ENCODE results near the gene DSCAML1.
"Not testable (repeated sequence)": the region's sequence is repeated elsewhere in the genome, so short reads cannot be mapped to it uniquely, and the experiment has no call there.

The DSCAML1 gene

DNA sequence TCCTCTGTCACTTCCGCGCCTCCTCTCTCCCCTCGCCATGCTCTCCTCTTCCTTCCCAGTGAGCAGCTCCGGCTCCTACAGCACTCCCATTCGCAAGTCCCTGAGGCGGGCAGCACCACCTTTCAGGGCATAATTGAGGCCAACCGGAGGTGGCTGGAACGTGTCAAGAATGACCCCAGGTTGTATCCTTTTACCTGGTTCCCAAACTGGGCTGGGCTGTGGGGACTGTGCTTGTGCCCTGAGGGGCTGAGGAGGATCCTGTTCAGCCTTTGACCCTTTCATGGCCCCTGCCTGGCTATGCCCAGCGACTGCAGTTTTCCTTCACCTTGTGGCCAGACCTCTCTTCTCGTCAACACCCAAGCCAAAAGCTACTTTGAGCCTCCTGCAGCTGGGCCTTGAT, 385.3 kb downstream of the DSCAML1 start:
- WGBS (ENCODE audit: insufficient coverage): 93% methylated on average over 2 of the region's 10 CpGs
- CTCF ChIA-PET: interaction anchor here (0.5 to 1.5 kb wide), 2 partner anchors 14 to 15 kb away, joined by 3 to 5 read pairs; no protein-coding TSS in a partner anchor
- DNase-seq: no peak
- H3K4me3 ChIP-seq (ENCODE audit: control insufficient read depth in 1 of 7, extremely low read depth in 1 of 7, insufficient read depth in 4 of 7, low read depth in 2 of 7, low read length in 6 of 7): no peak overlapping the region
- H3K4me1 ChIP-seq (ENCODE audit: control extremely low read depth in 1 of 4, control insufficient read depth in 4 of 4, insufficient read depth in 4 of 4, low read length in 3 of 4): peaks cover 0 to 3% (median 0%) of the 10 kb centered on the region in 4 experiments
- no peaks in the 10 kb centered on the region for H3K9me3 ChIP-seq (ENCODE audit: control extremely low read depth in 1 of 5, control insufficient read depth in 4 of 5, insufficient read depth in 2 of 5, low read depth in 1 of 5, low read length in 4 of 5)
- POLR2A ChIA-PET: no interaction called here
- H3K36me3 ChIP-seq (ENCODE audit: control insufficient read depth in 4 of 4, insufficient read depth in 4 of 4, low read length in 3 of 4): peaks cover 0 to 28% (median 18%) of the 10 kb centered on the region in 4 experiments
- no peaks in the 10 kb centered on the region for H3K27me3 ChIP-seq (replicated peaks in 2 of 5; ENCODE audit: control insufficient read depth in 4 of 5, insufficient read depth in 5 of 5, low read length in 4 of 5)
- H3K27ac ChIP-seq (ENCODE audit: insufficient read depth in 1 of 2, low read depth in 1 of 2, low read length in 2 of 2, poor library complexity in 1 of 2, severe bottlenecking in 2 of 2): no peak overlapping the region

GRCh38 chr11:117410861-117411710, 385.9 kb downstream of the DSCAML1 start:
- Histone ChIP-seq H3K27me3 (replicated peaks in 2 of 5; ENCODE audit: control insufficient read depth in 4 of 5, insufficient read depth in 5 of 5, low read length in 4 of 5) (no peaks in the 10 kb centered on the region), H3K4me1 (ENCODE audit: control extremely low read depth in 1 of 4, control insufficient read depth in 4 of 4, insufficient read depth in 4 of 4, low read length in 3 of 4) (peaks cover 0 to 3% (median 0%) of the 10 kb centered on the region in 4 experiments), H3K9me3 (ENCODE audit: control extremely low read depth in 1 of 5, control insufficient read depth in 4 of 5, insufficient read depth in 2 of 5, low read depth in 1 of 5, low read length in 4 of 5) (peaks cover 1 to 4% (median 3%) of the 10 kb centered on the region in 5 experiments), H3K4me3 (ENCODE audit: control insufficient read depth in 1 of 7, extremely low read depth in 1 of 7, insufficient read depth in 4 of 7, low read depth in 2 of 7, low read length in 6 of 7) (no peak overlapping the region), H3K27ac (ENCODE audit: insufficient read depth in 1 of 2, low read depth in 1 of 2, low read length in 2 of 2, poor library complexity in 1 of 2, severe bottlenecking in 2 of 2) (no peak overlapping the region), H3K36me3 (ENCODE audit: control insufficient read depth in 4 of 4, insufficient read depth in 4 of 4, low read length in 3 of 4) (peaks cover 0 to 30% (median 18%) of the 10 kb centered on the region in 4 experiments)
- CTCF ChIA-PET: interaction anchor here (1.5 to 2.2 kb wide), 2 partner anchors 14 to 16 kb away, joined by 5 to 11 read pairs; no protein-coding TSS in a partner anchor
- WGBS (ENCODE audit: insufficient coverage): 93% methylated on average over 9 of the region's 14 CpGs
- DNase-seq: no peak
- POLR2A ChIA-PET: no interaction called here

GRCh38 chr11:117410238-117410637, 386.8 kb downstream of the DSCAML1 start:
- Histone ChIP-seq H3K4me3 (ENCODE audit: control insufficient read depth in 1 of 7, extremely low read depth in 1 of 7, insufficient read depth in 4 of 7, low read depth in 2 of 7, low read length in 6 of 7) (no peak overlapping the region), H3K36me3 (ENCODE audit: control insufficient read depth in 4 of 4, insufficient read depth in 4 of 4, low read length in 3 of 4) (peaks cover 0 to 36% (median 19%) of the 10 kb centered on the region in 4 experiments), H3K9me3 (ENCODE audit: control extremely low read depth in 1 of 5, control insufficient read depth in 4 of 5, insufficient read depth in 2 of 5, low read depth in 1 of 5, low read length in 4 of 5) (peaks cover 1 to 10% (median 7%) of the 10 kb centered on the region in 5 experiments), H3K27me3 (replicated peaks in 2 of 5; ENCODE audit: control insufficient read depth in 4 of 5, insufficient read depth in 5 of 5, low read length in 4 of 5) (no peaks in the 10 kb centered on the region), H3K4me1 (ENCODE audit: control extremely low read depth in 1 of 4, control insufficient read depth in 4 of 4, insufficient read depth in 4 of 4, low read length in 3 of 4) (peaks cover 0 to 3% (median 0%) of the 10 kb centered on the region in 4 experiments), H3K27ac (ENCODE audit: insufficient read depth in 1 of 2, low read depth in 1 of 2, low read length in 2 of 2, poor library complexity in 1 of 2, severe bottlenecking in 2 of 2) (no peak overlapping the region)
- no CpG with 5 or more reads among the region's 1 CpG for WGBS (ENCODE audit: insufficient coverage)
- no peak for DNase-seq
- CTCF ChIA-PET: interaction anchor here (2.2 kb wide), 1 partner anchor 15 kb away, joined by 11 read pairs; no protein-coding TSS in a partner anchor
- POLR2A ChIA-PET: no interaction called here

GRCh38 chr11:117409511-117409910, 387.5 kb downstream of the DSCAML1 start:
- Histone ChIP-seq H3K36me3 (ENCODE audit: control insufficient read depth in 4 of 4, insufficient read depth in 4 of 4, low read length in 3 of 4) (peaks cover 0 to 42% (median 22%) of the 10 kb centered on the region in 4 experiments), H3K27ac (ENCODE audit: insufficient read depth in 1 of 2, low read depth in 1 of 2, low read length in 2 of 2, poor library complexity in 1 of 2, severe bottlenecking in 2 of 2) (no peak overlapping the region), H3K27me3 (replicated peaks in 2 of 5; ENCODE audit: control insufficient read depth in 4 of 5, insufficient read depth in 5 of 5, low read length in 4 of 5) (no peaks in the 10 kb centered on the region), H3K9me3 (ENCODE audit: control extremely low read depth in 1 of 5, control insufficient read depth in 4 of 5, insufficient read depth in 2 of 5, low read depth in 1 of 5, low read length in 4 of 5) (peaks cover 1 to 16% (median 9%) of the 10 kb centered on the region in 5 experiments), H3K4me3 (ENCODE audit: control insufficient read depth in 1 of 7, extremely low read depth in 1 of 7, insufficient read depth in 4 of 7, low read depth in 2 of 7, low read length in 6 of 7) (no peak overlapping the region), H3K4me1 (ENCODE audit: control extremely low read depth in 1 of 4, control insufficient read depth in 4 of 4, insufficient read depth in 4 of 4, low read length in 3 of 4) (peaks cover 0 to 3% (median 0%) of the 10 kb centered on the region in 4 experiments)
- CTCF ChIA-PET: interaction anchor here (2.2 kb wide), 1 partner anchor 16 kb away, joined by 11 read pairs; no protein-coding TSS in a partner anchor
- POLR2A ChIA-PET: no interaction called here
- WGBS (ENCODE audit: insufficient coverage): 98% methylated on average over 8 of the region's 12 CpGs
- no peak for DNase-seq

GRCh38 chr11:117408356-117408755, 388.7 kb downstream of the DSCAML1 start:
- DNase-seq: no peak
- CTCF ChIA-PET: interaction anchor here (1.0 kb wide), 1 partner anchor 17 kb away, joined by 3 read pairs; no protein-coding TSS in a partner anchor
- Histone ChIP-seq H3K4me1 (ENCODE audit: control extremely low read depth in 1 of 4, control insufficient read depth in 4 of 4, insufficient read depth in 4 of 4, low read length in 3 of 4) (peaks cover 0 to 3% (median 0%) of the 10 kb centered on the region in 4 experiments), H3K27ac (ENCODE audit: insufficient read depth in 1 of 2, low read depth in 1 of 2, low read length in 2 of 2, poor library complexity in 1 of 2, severe bottlenecking in 2 of 2) (no peak overlapping the region), H3K4me3 (ENCODE audit: control insufficient read depth in 1 of 7, extremely low read depth in 1 of 7, insufficient read depth in 4 of 7, low read depth in 2 of 7, low read length in 6 of 7) (no peak overlapping the region), H3K27me3 (replicated peaks in 2 of 5; ENCODE audit: control insufficient read depth in 4 of 5, insufficient read depth in 5 of 5, low read length in 4 of 5) (no peaks in the 10 kb centered on the region), H3K9me3 (ENCODE audit: control extremely low read depth in 1 of 5, control insufficient read depth in 4 of 5, insufficient read depth in 2 of 5, low read depth in 1 of 5, low read length in 4 of 5) (peaks cover 1 to 19% (median 9%) of the 10 kb centered on the region in 5 experiments), H3K36me3 (ENCODE audit: control insufficient read depth in 4 of 4, insufficient read depth in 4 of 4, low read length in 3 of 4) (peaks cover 0 to 47% (median 22%) of the 10 kb centered on the region in 4 experiments)
- WGBS (ENCODE audit: insufficient coverage): 94% methylated on average over 2 of the region's 3 CpGs
- POLR2A ChIA-PET: no interaction called here

DNA sequence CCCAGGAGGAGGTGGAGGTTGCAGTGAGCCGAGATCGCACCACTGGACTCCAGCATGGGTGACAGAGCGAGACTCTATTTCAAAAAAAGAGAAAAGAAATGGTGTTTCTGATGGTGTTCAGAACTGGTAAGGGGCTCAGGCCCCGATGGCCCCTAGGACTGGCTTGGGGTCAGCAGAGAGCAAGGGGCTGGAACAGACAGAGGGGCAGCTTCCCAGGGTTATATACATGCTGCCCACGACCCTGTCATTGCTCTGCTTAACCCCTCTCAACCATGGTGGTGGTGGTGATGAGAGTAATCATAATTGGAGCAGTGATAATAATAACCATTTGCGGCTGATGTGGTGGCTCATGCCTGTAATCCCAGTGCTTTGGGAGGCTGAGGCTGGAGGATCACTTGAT, 390.0 kb downstream of the DSCAML1 start:
- no peak overlapping the region for H3K4me3 ChIP-seq (ENCODE audit: control insufficient read depth in 1 of 7, extremely low read depth in 1 of 7, insufficient read depth in 4 of 7, low read depth in 2 of 7, low read length in 6 of 7)
- no peaks in the 10 kb centered on the region for H3K27me3 ChIP-seq (replicated peaks in 2 of 5; ENCODE audit: control insufficient read depth in 4 of 5, insufficient read depth in 5 of 5, low read length in 4 of 5)
- peaks cover 0 to 52% (median 23%) of the 10 kb centered on the region in 4 experiments for H3K36me3 ChIP-seq (ENCODE audit: control insufficient read depth in 4 of 4, insufficient read depth in 4 of 4, low read length in 3 of 4)
- POLR2A ChIA-PET: no interaction called here
- DNase-seq: no peak
- H3K27ac ChIP-seq (ENCODE audit: insufficient read depth in 1 of 2, low read depth in 1 of 2, low read length in 2 of 2, poor library complexity in 1 of 2, severe bottlenecking in 2 of 2): no peak overlapping the region
- peaks cover 0 to 3% (median 0%) of the 10 kb centered on the region in 4 experiments for H3K4me1 ChIP-seq (ENCODE audit: control extremely low read depth in 1 of 4, control insufficient read depth in 4 of 4, insufficient read depth in 4 of 4, low read length in 3 of 4)
- CTCF ChIA-PET: no interaction called here
- WGBS (ENCODE audit: insufficient coverage): 100% methylated on average over 3 of the region's 6 CpGs
- peaks cover 1 to 22% (median 9%) of the 10 kb centered on the region in 5 experiments for H3K9me3 ChIP-seq (ENCODE audit: control extremely low read depth in 1 of 5, control insufficient read depth in 4 of 5, insufficient read depth in 2 of 5, low read depth in 1 of 5, low read length in 4 of 5)

GRCh38 chr11:117405898-117406297, 391.1 kb downstream of the DSCAML1 start:
- H3K4me1 ChIP-seq (ENCODE audit: control extremely low read depth in 1 of 4, control insufficient read depth in 4 of 4, insufficient read depth in 4 of 4, low read length in 3 of 4); POLR2A ChIA-PET; H3K4me3 ChIP-seq (ENCODE audit: control insufficient read depth in 1 of 7, extremely low read depth in 1 of 7, insufficient read depth in 4 of 7, low read depth in 2 of 7, low read length in 6 of 7); DNase-seq; CTCF ChIA-PET; H3K27ac ChIP-seq (ENCODE audit: insufficient read depth in 1 of 2, low read depth in 1 of 2, low read length in 2 of 2, poor library complexity in 1 of 2, severe bottlenecking in 2 of 2); H3K27me3 ChIP-seq (replicated peaks in 2 of 5; ENCODE audit: control insufficient read depth in 4 of 5, insufficient read depth in 5 of 5, low read length in 4 of 5): not testable (repeated sequence)
- WGBS (ENCODE audit: insufficient coverage): 94% methylated on average over 2 of the region's 2 CpGs
- Histone ChIP-seq H3K9me3 (ENCODE audit: control extremely low read depth in 1 of 5, control insufficient read depth in 4 of 5, insufficient read depth in 2 of 5, low read depth in 1 of 5, low read length in 4 of 5) (peaks cover 1 to 22% (median 9%) of the 10 kb centered on the region in 5 experiments), H3K36me3 (ENCODE audit: control insufficient read depth in 4 of 4, insufficient read depth in 4 of 4, low read length in 3 of 4) (peaks cover 0 to 51% (median 23%) of the 10 kb centered on the region in 4 experiments)

Measured in common myeloid progenitor, CD34-positive (primary cell).